HepG2 (cell line): ENCODE data around the gene IRF7. TPM values are rescaled to one million over a fixed set of nuclear protein-coding genes. Genes with fewer than 3 reads are reported as not detected.

Source experiments
- GLI4 ChIP-seq: sonication (generic); formaldehyde crosslinking; IDR thresholded peaks from 2 replicates; pipeline ENCODE4 v1.5.1; 2020; ENCODE audit warnings: missing genetic modification reagents, mild to moderate bottlenecking, moderate library complexity, borderline replicate concordance
- HINFP ChIP-seq: sonication (generic); formaldehyde crosslinking; IDR thresholded peaks from 2 replicates; pipeline ENCODE4 v1.4.0; 2020; ENCODE audit warnings: low read depth, mild to moderate bottlenecking, missing genetic modification reagents
- NFYB ChIP-seq: sonication (generic); formaldehyde crosslinking; IDR thresholded peaks from 2 replicates; pipeline ENCODE4 v1.4.0; 2020; ENCODE audit warnings: missing genetic modification reagents
- ZBED4 ChIP-seq: sonication (generic); formaldehyde crosslinking; IDR thresholded peaks from 2 replicates; pipeline ENCODE4 v1.4.0; 2020; ENCODE audit warnings: missing genetic modification reagents, borderline replicate concordance
- ZIK1 ChIP-seq: sonication (generic); formaldehyde crosslinking; IDR thresholded peaks from 2 replicates; pipeline ENCODE4 v1.5.0; 2020; ENCODE audit warnings: mild to moderate bottlenecking, low read depth, missing genetic modification reagents, borderline replicate concordance
- ZNF770 ChIP-seq: sonication (generic); formaldehyde crosslinking; IDR thresholded peaks from 2 replicates; pipeline ENCODE4 v1.5.0; 2020; ENCODE audit warnings: mild to moderate bottlenecking, missing genetic modification reagents
- ZNF777 ChIP-seq: sonication (generic); formaldehyde crosslinking; IDR thresholded peaks from 2 replicates; pipeline ENCODE4 v1.4.0; 2020; ENCODE audit warnings: missing genetic modification reagents
- polyA plus RNA-seq, 8 experiments: library from polyadenylated mRNA; depleted of rRNA in 3 of 8; stranded (reverse) in 7 of 8; unstranded in 1 of 8; fragments of >200 nt; fragmentation: Illumina TruSeq in 4 of 8; extraction: Trizol in 4 of 8; gene quantifications; 2 replicates each; pipeline versions ENCODE4 v1.2.1 to v1.2.3, GENCODE V29; 2011 to 2016; ENCODE audit warnings: low read depth in 4 of 8, missing spikeins in 1 of 8, mixed read lengths in 1 of 8; ENCODE audit not compliant: insufficient read depth in 1 of 8
- total RNA-seq, 5 experiments: library from RNA; depleted of rRNA; stranded (reverse); fragments of >200 nt; fragmentation: Illumina TruSeq; extraction: Trizol; gene quantifications; 2 replicates each; pipeline ENCODE4 v1.2.3, GENCODE V29; 2016; ENCODE audit warnings: low read depth in 1 of 5
- TF ChIP-seq, protein P1 (sequence below): sonication (generic); formaldehyde crosslinking; IDR thresholded peaks from 2 replicates; pipeline ENCODE4 v1.4.0; 2020; ENCODE audit warnings: missing genetic modification reagents
- TF ChIP-seq, protein P2 (sequence below): sonication (generic); formaldehyde crosslinking; IDR thresholded peaks from 2 replicates; pipeline ENCODE4 v1.4.0; 2020; ENCODE audit warnings: missing genetic modification reagents

IRF7 gene
- total and polyA plus RNA-seq, 2 of the 13 experiments (the other 11 are each of a cell fraction or from before 2014, with no cell fraction given) = not detected

DNA sequence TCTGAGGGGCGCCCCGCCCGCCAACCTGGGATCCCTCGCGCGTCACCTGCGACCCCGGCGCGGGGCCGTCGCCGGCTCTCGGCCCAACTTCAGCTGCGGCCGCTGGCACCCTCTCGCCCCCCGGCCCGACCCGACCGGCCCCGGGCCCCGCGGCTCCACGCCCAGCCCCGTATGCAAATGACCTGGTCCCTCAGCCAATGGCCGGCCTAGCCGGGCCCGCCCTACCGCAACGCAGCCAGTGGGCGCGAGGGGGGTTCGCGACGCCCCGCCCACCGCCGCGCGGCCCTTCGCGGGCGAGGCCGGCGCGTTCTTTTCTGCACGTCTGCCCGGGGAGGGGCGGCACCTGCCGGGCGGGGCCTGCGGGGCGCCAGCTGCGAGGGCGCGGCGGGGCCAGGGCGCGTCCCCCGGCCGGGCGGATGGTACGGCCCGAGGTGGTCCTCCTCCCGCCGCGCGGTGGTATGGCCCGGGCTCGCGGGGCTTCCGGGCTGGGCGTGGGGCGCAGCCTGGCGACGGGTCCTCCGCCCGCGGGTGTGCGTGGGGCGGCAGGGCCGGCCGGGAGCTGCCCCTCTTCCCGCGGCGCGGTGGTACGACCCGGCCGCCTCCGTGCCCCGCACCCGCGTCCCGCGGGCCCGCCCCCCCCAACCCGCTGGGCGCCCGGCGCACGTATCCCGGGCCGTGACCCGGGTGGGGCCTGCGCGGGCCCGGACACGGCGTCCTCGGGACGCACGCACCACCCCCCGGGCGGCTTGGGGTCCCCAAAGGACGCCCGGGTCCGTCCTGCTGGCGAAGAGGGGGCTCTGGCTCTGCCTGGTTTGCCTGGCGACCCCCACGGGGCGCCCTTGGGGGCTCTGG is 47.2 kb downstream of the IRF7 start (continued):
- TF ChIP-seq, protein P1, sequence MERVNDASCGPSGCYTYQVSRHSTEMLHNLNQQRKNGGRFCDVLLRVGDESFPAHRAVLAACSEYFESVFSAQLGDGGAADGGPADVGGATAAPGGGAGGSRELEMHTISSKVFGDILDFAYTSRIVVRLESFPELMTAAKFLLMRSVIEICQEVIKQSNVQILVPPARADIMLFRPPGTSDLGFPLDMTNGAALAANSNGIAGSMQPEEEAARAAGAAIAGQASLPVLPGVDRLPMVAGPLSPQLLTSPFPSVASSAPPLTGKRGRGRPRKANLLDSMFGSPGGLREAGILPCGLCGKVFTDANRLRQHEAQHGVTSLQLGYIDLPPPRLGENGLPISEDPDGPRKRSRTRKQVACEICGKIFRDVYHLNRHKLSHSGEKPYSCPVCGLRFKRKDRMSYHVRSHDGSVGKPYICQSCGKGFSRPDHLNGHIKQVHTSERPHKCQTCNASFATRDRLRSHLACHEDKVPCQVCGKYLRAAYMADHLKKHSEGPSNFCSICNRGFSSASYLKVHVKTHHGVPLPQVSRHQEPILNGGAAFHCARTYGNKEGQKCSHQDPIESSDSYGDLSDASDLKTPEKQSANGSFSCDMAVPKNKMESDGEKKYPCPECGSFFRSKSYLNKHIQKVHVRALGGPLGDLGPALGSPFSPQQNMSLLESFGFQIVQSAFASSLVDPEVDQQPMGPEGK (CRISPR knock-in tag) = peak; percentile 38; the same call in 1 of the 2 replicates
- peak; percentile 59; the same call in 1 of the 2 replicates for TF ChIP-seq ZIK1 (CRISPR knock-in tag)
- TF ChIP-seq HINFP = peak; percentile 5; the same call in 1 of the 2 replicates
- TF ChIP-seq GLI4 (CRISPR knock-in tag) = no peak
- TF ChIP-seq NFYB (CRISPR knock-in tag) = peak; percentile 80
- TF ChIP-seq, protein P2, sequence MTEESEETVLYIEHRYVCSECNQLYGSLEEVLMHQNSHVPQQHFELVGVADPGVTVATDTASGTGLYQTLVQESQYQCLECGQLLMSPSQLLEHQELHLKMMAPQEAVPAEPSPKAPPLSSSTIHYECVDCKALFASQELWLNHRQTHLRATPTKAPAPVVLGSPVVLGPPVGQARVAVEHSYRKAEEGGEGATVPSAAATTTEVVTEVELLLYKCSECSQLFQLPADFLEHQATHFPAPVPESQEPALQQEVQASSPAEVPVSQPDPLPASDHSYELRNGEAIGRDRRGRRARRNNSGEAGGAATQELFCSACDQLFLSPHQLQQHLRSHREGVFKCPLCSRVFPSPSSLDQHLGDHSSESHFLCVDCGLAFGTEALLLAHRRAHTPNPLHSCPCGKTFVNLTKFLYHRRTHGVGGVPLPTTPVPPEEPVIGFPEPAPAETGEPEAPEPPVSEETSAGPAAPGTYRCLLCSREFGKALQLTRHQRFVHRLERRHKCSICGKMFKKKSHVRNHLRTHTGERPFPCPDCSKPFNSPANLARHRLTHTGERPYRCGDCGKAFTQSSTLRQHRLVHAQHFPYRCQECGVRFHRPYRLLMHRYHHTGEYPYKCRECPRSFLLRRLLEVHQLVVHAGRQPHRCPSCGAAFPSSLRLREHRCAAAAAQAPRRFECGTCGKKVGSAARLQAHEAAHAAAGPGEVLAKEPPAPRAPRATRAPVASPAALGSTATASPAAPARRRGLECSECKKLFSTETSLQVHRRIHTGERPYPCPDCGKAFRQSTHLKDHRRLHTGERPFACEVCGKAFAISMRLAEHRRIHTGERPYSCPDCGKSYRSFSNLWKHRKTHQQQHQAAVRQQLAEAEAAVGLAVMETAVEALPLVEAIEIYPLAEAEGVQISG (CRISPR knock-in tag) = peak; percentile 76
- TF ChIP-seq ZNF777 (CRISPR knock-in tag) = peak; percentile 47; the same call in 1 of the 2 replicates
- peak; percentile 80; the same call in 1 of the 2 replicates for TF ChIP-seq ZBED4 (CRISPR knock-in tag)
- TF ChIP-seq ZNF770 (CRISPR knock-in tag) = 0 out of 2 replicates have a peak, but pooled peaks have one; percentile 4
